K562 (cell line): ENCODE measurements around the gene PSMD2. TPM values are rescaled to one million over a fixed set of nuclear protein-coding genes. Genes with fewer than 3 reads are reported as not detected.
A peak's percentile ranks its signal among the peaks of the same experiment; 100 is the strongest.

Source experiments
- ADNP ChIP-seq: fragments of 200-800 bp; sonication (Bioruptor generic); IDR thresholded peaks from 2 replicates; pipeline ENCODE4 v1.6.1; 2016; ENCODE audit warnings: missing genetic modification characterization, missing compliant biosample characterization
- CCNT2 ChIP-seq: IDR thresholded peaks from 2 replicates; pipeline ENCODE4 v1.6.1; 2011; ENCODE audit warnings: borderline replicate concordance, low read depth, mild to moderate bottlenecking, moderate library complexity, mixed read lengths, low read length; ENCODE audit not compliant: insufficient read length; ENCODE audit errors: extremely low read depth
- ELF2 ChIP-seq: fragments of 250-450 bp; sonication (Bioruptor Pico); IDR thresholded peaks from 2 replicates; pipeline ENCODE4 v1.5.0; 2021; ENCODE audit warnings: mild to moderate bottlenecking
- HNRNPUL1 ChIP-seq: fragments of 200-400 bp; formaldehyde crosslinking; IDR thresholded peaks from 2 replicates; pipeline ENCODE4 v1.6.1; 2017; ENCODE audit warnings: low read length
- LEF1 ChIP-seq: fragments of 450-650 bp; IDR thresholded peaks from 2 replicates; pipeline ENCODE4 v1.6.1; 2016; ENCODE audit warnings: mild to moderate bottlenecking
- MCM7 ChIP-seq, 2 experiments: fragments of 450-650 bp; IDR thresholded peaks; 2 replicates each; pipeline ENCODE4 v1.6.1; 2016 to 2018
- POLR2G ChIP-seq: fragments of 200-400 bp; formaldehyde crosslinking; IDR thresholded peaks from 2 replicates; pipeline ENCODE4 v1.6.1; 2017; ENCODE audit warnings: low read depth, mild to moderate bottlenecking, antibody characterized with exemption, low read length, moderate library complexity
- PRPF4 ChIP-seq: fragments of 200-400 bp; formaldehyde crosslinking; IDR thresholded peaks from one replicate; pipeline ENCODE4 v1.6.1; 2017; ENCODE audit warnings: low read length, low read depth, mild to moderate bottlenecking; ENCODE audit not compliant: insufficient read depth, poor library complexity, severe bottlenecking
- SMAD2 ChIP-seq: fragments of 150-350 bp; IDR thresholded peaks from 2 replicates; pipeline ENCODE4 v1.6.1; 2014; ENCODE audit warnings: low read depth, mild to moderate bottlenecking, low read length
- SNRNP70 ChIP-seq: fragments of 200-400 bp; formaldehyde crosslinking; optimal IDR thresholded peaks from 2 replicates; pipeline ENCODE3; 2017; ENCODE audit warnings: low read depth, low read length
- TCF7 ChIP-seq: sonication (generic); IDR thresholded peaks from 2 replicates; pipeline ENCODE4 v1.6.1; 2016; ENCODE audit warnings: antibody characterized with exemption, borderline replicate concordance
- TFE3 ChIP-seq: fragments of 450-650 bp; formaldehyde crosslinking; IDR thresholded peaks from 2 replicates; pipeline ENCODE4 v1.4.0; 2020; ENCODE audit warnings: mild to moderate bottlenecking, mixed read lengths
- ZFP91 ChIP-seq: sonication (generic); formaldehyde crosslinking; IDR thresholded peaks from 2 replicates; pipeline ENCODE4 v1.8.0; 2022; ENCODE audit warnings: mild to moderate bottlenecking, missing genetic modification reagents
- ZNF12 ChIP-seq: sonication (generic); formaldehyde crosslinking; IDR thresholded peaks from 2 replicates; pipeline ENCODE4 v1.4.0; 2020; ENCODE audit warnings: mild to moderate bottlenecking, missing genetic modification reagents
- ZNF134 ChIP-seq: fragments of 250-450 bp; sonication (Bioruptor Pico); conservative IDR thresholded peaks from 2 replicates; pipeline ENCODE4 v1.4.0; 2020
- ZNF232 ChIP-seq: sonication (generic); formaldehyde crosslinking; IDR thresholded peaks from 2 replicates; pipeline ENCODE4 v1.8.0; 2022; ENCODE audit warnings: mild to moderate bottlenecking, missing genetic modification reagents
- ZNF311 ChIP-seq: fragments of 250-450 bp; sonication (Bioruptor Pico); IDR thresholded peaks from 2 replicates; pipeline ENCODE4 v1.4.0; 2020; ENCODE audit warnings: mild to moderate bottlenecking, moderate library complexity
- ZNF395 ChIP-seq: fragments of 200-800 bp; sonication (Bioruptor generic); IDR thresholded peaks from 2 replicates; pipeline ENCODE4 v1.6.1; 2017; ENCODE audit warnings: missing genetic modification characterization, missing compliant biosample characterization
- ZNF436 ChIP-seq: fragments of 250-450, 450-650 bp; sonication (Bioruptor Pico); formaldehyde crosslinking; IDR thresholded peaks from 2 replicates; pipeline ENCODE4 v1.7.0; 2020; ENCODE audit warnings: mild to moderate bottlenecking
- ZNF644 ChIP-seq: fragments of 200-800 bp; sonication (Bioruptor generic); IDR thresholded peaks from 2 replicates; pipeline ENCODE4 v1.6.1; 2016; ENCODE audit warnings: low read depth, missing genetic modification characterization, missing compliant biosample characterization
- ZNF77 ChIP-seq: fragments of 250-450 bp; sonication (Bioruptor Pico); IDR thresholded peaks from 2 replicates; pipeline ENCODE4 v1.5.0; 2020
- polyA plus RNA-seq, 8 experiments: library from polyadenylated mRNA; depleted of rRNA in 4 of 8; stranded (reverse) in 5 of 8; unstranded in 3 of 8; fragments of >200 nt; fragmentation: Nextera tagmentation in 2 of 8; fragmentation: Illumina TruSeq in 1 of 8; extraction: Ambion mirVana in 2 of 8; extraction: Trizol in 1 of 8; gene quantifications; 2 replicates each; pipeline versions ENCODE4 v1.2.1 to v1.2.3, GENCODE V29; 2011 to 2014; ENCODE audit warnings: inconsistent platforms in 1 of 8, missing spikeins in 1 of 8
- total RNA-seq, 7 experiments: library from RNA; depleted of rRNA in 6 of 7; stranded (reverse); fragments of >200 nt in 6 of 7; fragmentation: Illumina TruSeq in 2 of 7; extraction: Trizol in 2 of 7; gene quantifications; 2 replicates each; pipeline versions ENCODE4 v1.2.1 to v1.2.3, GENCODE V29; 2011 to 2021; ENCODE audit warnings: low replicate concordance in 1 of 7
- TF ChIP-seq, protein P1 (sequence below): fragments of 450-650 bp; IDR thresholded peaks from 2 replicates; pipeline ENCODE4 v1.6.1; 2017; ENCODE audit warnings: antibody characterized with exemption
- TF ChIP-seq, protein P2 (sequence below): fragments of 250-450 bp; sonication (Bioruptor Pico); IDR thresholded peaks from 2 replicates; pipeline ENCODE4 v1.8.0; 2021; ENCODE audit warnings: moderate library complexity, mild to moderate bottlenecking, inconsistent platforms

PSMD2 gene
- total and polyA plus RNA-seq, 9 of the 15 experiments (the other 6 are each of a cell fraction or from before 2014, with no cell fraction given) = 152 to 484 (median 295) TPM

DNA sequence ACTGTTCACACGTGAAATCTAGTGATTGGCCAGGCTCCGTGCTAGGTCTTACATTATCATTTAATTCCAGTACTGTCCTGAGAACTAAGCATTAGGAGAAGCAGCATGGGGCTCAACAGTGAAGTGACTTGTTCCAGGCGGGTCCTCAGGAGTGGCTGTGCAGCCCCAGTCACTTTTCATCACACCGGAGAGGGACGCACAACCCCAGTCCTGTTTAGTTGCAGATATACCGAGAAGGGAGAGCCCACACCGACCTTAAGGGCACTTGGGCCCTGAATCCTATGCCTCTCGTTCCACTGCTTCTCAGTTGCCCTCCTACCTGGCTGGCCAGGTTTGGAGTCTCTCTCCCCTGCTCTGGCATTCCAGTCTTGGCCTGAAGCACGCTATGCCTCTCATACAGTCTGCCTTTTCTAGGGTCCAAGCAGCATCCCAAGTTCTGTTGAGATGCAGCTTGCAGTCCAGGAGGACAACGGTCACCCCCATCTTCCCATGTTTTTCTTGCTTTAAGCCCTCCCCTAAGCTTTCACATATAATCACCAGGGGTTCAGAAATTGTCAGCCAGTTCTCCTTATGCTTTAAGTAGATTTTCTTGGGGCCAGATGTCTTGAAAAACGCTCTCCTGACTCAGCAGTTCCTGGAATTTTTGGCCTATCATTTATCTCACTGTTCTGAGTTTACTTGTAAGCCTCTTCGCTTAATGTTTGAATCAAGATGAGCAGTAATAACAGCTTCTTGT, 48.4 kb downstream of the PSMD2 start (continued):
- TF ChIP-seq ZNF436 (CRISPR knock-in tag) (no peak), ZNF311 (no peak), CCNT2 (no peak), ZNF395 (CRISPR knock-in tag) (peak; percentile 64; the same call in 1 of the 2 replicates), ADNP (tag) (no peak), HNRNPUL1 (no peak), MCM7 (IDR thresholded peaks at IDR 0.05) (no peak), SMAD2 (no peak), ZNF134 (CRISPR knock-in tag) (no peak), TCF7 (no peak), ELF2 (0 out of 2 replicates have a peak, but pooled peaks have one; percentile 57), TFE3 (CRISPR knock-in tag) (no peak), LEF1 (peak; percentile 36; the same call in 1 of the 2 replicates), ZFP91 (CRISPR knock-in tag) (no peak), PRPF4 (no peak), ZNF77 (CRISPR knock-in tag) (no peak), POLR2G (no peak), ZNF12 (CRISPR knock-in tag) (no peak), ZNF232 (CRISPR knock-in tag) (no peak), ZNF644 (tag) (no peak), SNRNP70 (no peak)
- TF ChIP-seq, protein P1, sequence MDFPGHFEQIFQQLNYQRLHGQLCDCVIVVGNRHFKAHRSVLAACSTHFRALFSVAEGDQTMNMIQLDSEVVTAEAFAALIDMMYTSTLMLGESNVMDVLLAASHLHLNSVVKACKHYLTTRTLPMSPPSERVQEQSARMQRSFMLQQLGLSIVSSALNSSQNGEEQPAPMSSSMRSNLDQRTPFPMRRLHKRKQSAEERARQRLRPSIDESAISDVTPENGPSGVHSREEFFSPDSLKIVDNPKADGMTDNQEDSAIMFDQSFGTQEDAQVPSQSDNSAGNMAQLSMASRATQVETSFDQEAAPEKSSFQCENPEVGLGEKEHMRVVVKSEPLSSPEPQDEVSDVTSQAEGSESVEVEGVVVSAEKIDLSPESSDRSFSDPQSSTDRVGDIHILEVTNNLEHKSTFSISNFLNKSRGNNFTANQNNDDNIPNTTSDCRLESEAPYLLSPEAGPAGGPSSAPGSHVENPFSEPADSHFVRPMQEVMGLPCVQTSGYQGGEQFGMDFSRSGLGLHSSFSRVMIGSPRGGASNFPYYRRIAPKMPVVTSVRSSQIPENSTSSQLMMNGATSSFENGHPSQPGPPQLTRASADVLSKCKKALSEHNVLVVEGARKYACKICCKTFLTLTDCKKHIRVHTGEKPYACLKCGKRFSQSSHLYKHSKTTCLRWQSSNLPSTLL = no peak
- TF ChIP-seq, protein P2, sequence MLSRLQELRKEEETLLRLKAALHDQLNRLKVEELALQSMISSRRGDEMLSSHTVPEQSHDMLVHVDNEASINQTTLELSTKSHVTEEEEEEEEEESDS (CRISPR knock-in tag) = no peak
